Aorta (tissue), 5 donors: ENCODE results near the gene CLEC16A. TPM values are rescaled to one million over a fixed set of nuclear protein-coding genes. Genes with fewer than 3 reads are reported as not detected.

Experiments used
- ATAC-seq: fragments of 200-7000 bp; cut with Tn5 transposase; one replicate; pipeline ENCODE4 v1.9.1; 2022; ENCODE audit warnings: moderate library complexity; ENCODE audit not compliant: low FRiP score
- DNase-seq, 2 donors: peaks; one replicate each; pipeline ENCODE4 v3.0.0-alpha.2; 2020
- H3K27ac ChIP-seq, 2 donors: one replicate each; pipeline ENCODE4 v1.5.1; 2013; ENCODE audit warnings: low read length in 2 of 2, mild to moderate bottlenecking in 2 of 2, moderate library complexity in 2 of 2, control low read depth in 1 of 2, inconsistent platforms in 1 of 2, low read depth in 1 of 2
- H3K27me3 ChIP-seq, 2 donors: one replicate each; pipeline ENCODE4 v1.6.1; 2013; ENCODE audit warnings: control low read depth in 1 of 2, low read length in 1 of 2, mild to moderate bottlenecking in 1 of 2, moderate library complexity in 1 of 2; ENCODE audit not compliant: insufficient read depth in 2 of 2, control insufficient read depth in 1 of 2
- H3K36me3 ChIP-seq, 2 donors: one replicate each; pipeline ENCODE4 v1.6.1; 2013; ENCODE audit warnings: control low read depth in 1 of 2, low read length in 1 of 2, mild to moderate bottlenecking in 1 of 2; ENCODE audit not compliant: insufficient read depth in 2 of 2, control insufficient read depth in 1 of 2
- H3K4me1 ChIP-seq, 2 donors: one replicate each; pipeline ENCODE4 v1.6.1; 2013; ENCODE audit warnings: low read length in 2 of 2, control low read depth in 1 of 2, mild to moderate bottlenecking in 1 of 2, moderate library complexity in 1 of 2; ENCODE audit not compliant: insufficient read depth in 2 of 2, control insufficient read depth in 1 of 2
- H3K4me3 ChIP-seq, 2 donors: one replicate each; pipeline ENCODE4 v1.5.1; 2013; ENCODE audit warnings: low read length in 2 of 2, control low read depth in 1 of 2, mild to moderate bottlenecking in 1 of 2
- H3K9me3 ChIP-seq: one replicate; pipeline ENCODE4 v1.6.1; 2013; ENCODE audit warnings: mild to moderate bottlenecking, low read length; ENCODE audit not compliant: control insufficient read depth
- WGBS, 2 donors: extraction: QIAGEN DNeasy Blood & Tissue Kit; methylation state at CpG; one replicate each; pipeline ENCODE4 v1.1.7; 2013; 5-methylcytosine and 5-hydroxymethylcytosine counted together
- intact Hi-C, 2 donors: fragments of 100-400 bp; cut with DNase I; formaldehyde crosslinking; loops; one replicate each; pipeline versions ENCODE4 v1.14.2 to v1.15.0; 2022
- polyA plus RNA-seq, 2 donors: library from polyadenylated mRNA; stranded (reverse); fragments of 200-250 nt; gene quantifications; one replicate each; pipeline ENCODE4 v1.2.3, GENCODE V29; 2013
- total RNA-seq, 2 donors: library from RNA; stranded (reverse); fragmentation: NEBNext Ultra II Directional; extraction: Animal tissue kit (Norgen Biotek cat#: 25700); gene quantifications; one replicate each; pipeline ENCODE4 v1.2.1, GENCODE V29; 2021
- donor health status: healthy with polysubstance abuse.
- donor health status: Bipolar disorder and iron deficiency.
- donor health status: DM: no; HTN: no; CAD: no.
- donor health status: DM: no; HTN: no; CAD: no.
- donor health status: DM: yes; HTN: yes; CAD: no.

The CLEC16A gene
- total and polyA plus RNA-seq, 4 donors, result 5.9 to 28.8 (median 19.0) TPM

GRCh38 chr16:10984509-10984908 lies 40.1 kb downstream of the CLEC16A start:
- intact Hi-C loops, result no loop called here
- H3K27ac ChIP-seq, result no peak overlapping the region
- no peak for ATAC-seq
- H3K4me1 ChIP-seq, result no peaks in the 10 kb centered on the region
- DNase-seq, result no peak
- H3K4me3 ChIP-seq, result no peak overlapping the region
- H3K36me3 ChIP-seq, result peaks cover 0 to 2% of the 10 kb centered on the region in 2 donors
- no peaks in the 10 kb centered on the region for H3K9me3 ChIP-seq
- 78 to 82% methylated on average over 6 of the region's 6 CpGs for WGBS, 2 donors
- no peaks in the 10 kb centered on the region for H3K27me3 ChIP-seq

GRCh38 chr16:10987361-10988163 lies 43.2 kb downstream of the CLEC16A start:
- intact Hi-C loops, result no loop called here
- Histone ChIP-seq H3K36me3 (no peaks in the 10 kb centered on the region), H3K9me3 (no peaks in the 10 kb centered on the region), H3K27me3 (no peaks in the 10 kb centered on the region), H3K4me1 (no peaks in the 10 kb centered on the region), H3K27ac (no peak overlapping the region), H3K4me3 (no peak overlapping the region)
- 90 to 93% methylated on average over 11 of the region's 11 CpGs for WGBS, 2 donors
- DNase-seq (no peak), ATAC-seq (no peak)

- no peaks in the 10 kb centered on the region for H3K4me1 ChIP-seq
- intact Hi-C loops, result no loop called here
- no peaks in the 10 kb centered on the region for H3K9me3 ChIP-seq
- no peaks in the 10 kb centered on the region for H3K36me3 ChIP-seq
- WGBS, 2 donors, result 72 to 77% methylated on average over 7 of the region's 7 CpGs
- H3K27ac ChIP-seq, result no peak overlapping the region
- no peaks in the 10 kb centered on the region for H3K27me3 ChIP-seq
- ATAC-seq (no peak), DNase-seq (no peak)
- no peak overlapping the region for H3K4me3 ChIP-seq
Observed at GRCh38 chr16:10988164-10988803, 43.9 kb downstream of the CLEC16A start.

GRCh38 chr16:10988879-10989278 lies 44.5 kb downstream of the CLEC16A start:
- 76 to 82% methylated on average over 6 of the region's 6 CpGs for WGBS, 2 donors
- no peaks in the 10 kb centered on the region for H3K9me3 ChIP-seq
- intact Hi-C loops, result no loop called here
- DNase-seq (no peak), ATAC-seq (no peak)
- no peaks in the 10 kb centered on the region for H3K4me1 ChIP-seq
- no peaks in the 10 kb centered on the region for H3K36me3 ChIP-seq
- no peaks in the 10 kb centered on the region for H3K27me3 ChIP-seq
- H3K4me3 ChIP-seq, result no peak overlapping the region
- H3K27ac ChIP-seq, result no peak overlapping the region

GRCh38 chr16:10989559-10989958 lies 45.2 kb downstream of the CLEC16A start:
- no peak overlapping the region for H3K4me3 ChIP-seq
- intact Hi-C loops, result no loop called here
- ATAC-seq (no peak), DNase-seq (no peak)
- no peaks in the 10 kb centered on the region for H3K4me1 ChIP-seq
- H3K36me3 ChIP-seq, result no peaks in the 10 kb centered on the region
- no peaks in the 10 kb centered on the region for H3K27me3 ChIP-seq
- 83 to 87% methylated on average over 6 of the region's 6 CpGs for WGBS, 2 donors
- no peak overlapping the region for H3K27ac ChIP-seq
- H3K9me3 ChIP-seq, result no peaks in the 10 kb centered on the region

- Histone ChIP-seq H3K4me3 (no peak overlapping the region), H3K4me1 (no peaks in the 10 kb centered on the region), H3K27me3 (no peaks in the 10 kb centered on the region), H3K9me3 (no peaks in the 10 kb centered on the region), H3K36me3 (no peaks in the 10 kb centered on the region), H3K27ac (no peak overlapping the region)
- WGBS, 2 donors, result 87 to 88% methylated on average over 5 of the region's 5 CpGs
- intact Hi-C loops, result no loop called here
- no peak for DNase-seq
- ATAC-seq, result no peak
Observed at GRCh38 chr16:10990378-10990777, 46.0 kb downstream of the CLEC16A start.

- Histone ChIP-seq H3K4me3 (no peak overlapping the region), H3K27me3 (no peaks in the 10 kb centered on the region), H3K4me1 (no peaks in the 10 kb centered on the region), H3K27ac (no peak overlapping the region), H3K36me3 (no peaks in the 10 kb centered on the region), H3K9me3 (no peaks in the 10 kb centered on the region)
- 31 to 58% methylated on average over 4 of the region's 4 CpGs for WGBS, 2 donors
- DNase-seq (no peak), ATAC-seq (no peak)
- intact Hi-C loops, result no loop called here
Observed at GRCh38 chr16:10992112-10992511, 47.7 kb downstream of the CLEC16A start.

- no peak for ATAC-seq
Observed at GRCh38 chr16:10992797-10993196, 48.4 kb downstream of the CLEC16A start.

GRCh38 chr16:10993649-10994048 lies 49.3 kb downstream of the CLEC16A start:
- Histone ChIP-seq H3K27me3 (no peaks in the 10 kb centered on the region), H3K9me3 (no peaks in the 10 kb centered on the region), H3K27ac (no peak overlapping the region), H3K4me1 (no peaks in the 10 kb centered on the region), H3K4me3 (no peak overlapping the region), H3K36me3 (no peaks in the 10 kb centered on the region)
- ATAC-seq (no peak), DNase-seq (no peak)
- 86 to 89% methylated on average over 6 of the region's 6 CpGs for WGBS, 2 donors
- intact Hi-C loops, result no loop called here

More at GRCh38 chr16:10992797-10993196, 48.4 kb downstream of the CLEC16A start:
- no peak overlapping the region for H3K27ac ChIP-seq
- H3K4me3 ChIP-seq, result no peak overlapping the region
- H3K9me3 ChIP-seq, result no peaks in the 10 kb centered on the region
- no peaks in the 10 kb centered on the region for H3K36me3 ChIP-seq
- no peak for DNase-seq
- H3K4me1 ChIP-seq, result no peaks in the 10 kb centered on the region
- WGBS, 2 donors, result 93 to 95% methylated on average over 5 of the region's 5 CpGs
- intact Hi-C loops, result no loop called here
- H3K27me3 ChIP-seq, result no peaks in the 10 kb centered on the region
